CD4-positive, CD25-positive, alpha-beta regulatory T cell (primary cell): Measurements from ENCODE around the gene CDK9. TPM values are rescaled to one million over a fixed set of nuclear protein-coding genes. Genes with fewer than 3 reads are reported as not detected.
A peak's percentile ranks its signal among the peaks of the same experiment; 100 is the strongest.

Experiments
- ATAC-seq, 2 donors: fragments of 150-1000 bp; cut with Tn5 transposase; one replicate each; pipeline ENCODE4 v1.10.0; 2021; ENCODE audit warnings: low read depth in 2 of 2, moderate number of reproducible peaks in 2 of 2, moderate library complexity in 1 of 2
- DNase-seq, 3 donors: peaks; one replicate each; pipeline versions ENCODE4 v3.0.0 to v3.0.0-alpha.2; 2012 to 2022; ENCODE audit warnings: mixed read lengths in 1 of 3
- H3K27ac ChIP-seq: one replicate; pipeline ENCODE4 v1.7.0; 2013; ENCODE audit warnings: mild to moderate bottlenecking, low read length; ENCODE audit not compliant: insufficient read depth, poor library complexity, severe bottlenecking
- H3K27me3 ChIP-seq: one replicate; pipeline ENCODE4 v1.7.0; 2013; ENCODE audit warnings: low read length; ENCODE audit not compliant: control insufficient read depth, insufficient read depth
- H3K36me3 ChIP-seq: one replicate; pipeline ENCODE4 v1.7.0; 2013; ENCODE audit warnings: mild to moderate bottlenecking, low read length, moderate library complexity; ENCODE audit not compliant: control insufficient read depth, insufficient read depth
- H3K4me1 ChIP-seq: 2 replicates; pipeline ENCODE4 v1.7.0; 2013; ENCODE audit warnings: mild to moderate bottlenecking, low read length; ENCODE audit not compliant: insufficient read depth, control insufficient read depth, poor library complexity, severe bottlenecking
- H3K4me3 ChIP-seq: one replicate; pipeline ENCODE4 v1.7.0; 2013; ENCODE audit warnings: low read depth, mild to moderate bottlenecking, low read length, moderate library complexity
- H3K9me3 ChIP-seq, 2 experiments: 1 replicate in 1 of 2; 2 replicates in 1 of 2; pipeline ENCODE4 v1.7.0; 2013; ENCODE audit warnings: low read length in 2 of 2, mild to moderate bottlenecking in 1 of 2, moderate library complexity in 1 of 2; ENCODE audit not compliant: control insufficient read depth in 2 of 2
- H3K27ac Mint-ChIP-seq, 3 donors: one replicate each; pipeline ENCODE4 v1.8.0; 2020 to 2022; ENCODE audit warnings: mild to moderate bottlenecking in 3 of 3, mixed read lengths in 3 of 3, moderate library complexity in 2 of 3
- H3K27me3 Mint-ChIP-seq: one replicate; pipeline ENCODE4 v1.8.0; 2022; ENCODE audit warnings: mild to moderate bottlenecking, mixed read lengths
- H3K36me3 Mint-ChIP-seq: one replicate; pipeline ENCODE4 v1.8.0; 2020; ENCODE audit warnings: mixed read lengths
- H3K4me1 Mint-ChIP-seq, 4 donors: one replicate each; pipeline ENCODE4 v1.8.0; 2020 to 2022; ENCODE audit warnings: mixed read lengths in 4 of 4, mild to moderate bottlenecking in 1 of 4
- H3K4me3 Mint-ChIP-seq, 4 donors: one replicate each; pipeline ENCODE4 v1.8.0; 2020 to 2022; ENCODE audit warnings: mild to moderate bottlenecking in 4 of 4, mixed read lengths in 4 of 4, moderate library complexity in 3 of 4
- H3K9me3 Mint-ChIP-seq, 7 donors: one replicate each; pipeline ENCODE4 v1.8.0; 2020 to 2022; ENCODE audit warnings: mixed read lengths in 7 of 7, mild to moderate bottlenecking in 3 of 7, moderate library complexity in 2 of 7
- polyA plus RNA-seq, 4 donors: library from polyadenylated mRNA; unstranded; fragments of 300-500 nt; fragmentation: Illumina TruSeq; gene quantifications; one replicate each; pipeline ENCODE4 v1.2.3, GENCODE V29; 2021
- total RNA-seq: library from RNA; stranded (reverse); gene quantifications from one replicate; pipeline ENCODE4 v1.2.3, GENCODE V29; 2022

The CDK9 gene
- total and polyA plus RNA-seq, 5 donors from 2014 or later: 43.3 to 89.3 (median 55.5) TPM

DNA sequence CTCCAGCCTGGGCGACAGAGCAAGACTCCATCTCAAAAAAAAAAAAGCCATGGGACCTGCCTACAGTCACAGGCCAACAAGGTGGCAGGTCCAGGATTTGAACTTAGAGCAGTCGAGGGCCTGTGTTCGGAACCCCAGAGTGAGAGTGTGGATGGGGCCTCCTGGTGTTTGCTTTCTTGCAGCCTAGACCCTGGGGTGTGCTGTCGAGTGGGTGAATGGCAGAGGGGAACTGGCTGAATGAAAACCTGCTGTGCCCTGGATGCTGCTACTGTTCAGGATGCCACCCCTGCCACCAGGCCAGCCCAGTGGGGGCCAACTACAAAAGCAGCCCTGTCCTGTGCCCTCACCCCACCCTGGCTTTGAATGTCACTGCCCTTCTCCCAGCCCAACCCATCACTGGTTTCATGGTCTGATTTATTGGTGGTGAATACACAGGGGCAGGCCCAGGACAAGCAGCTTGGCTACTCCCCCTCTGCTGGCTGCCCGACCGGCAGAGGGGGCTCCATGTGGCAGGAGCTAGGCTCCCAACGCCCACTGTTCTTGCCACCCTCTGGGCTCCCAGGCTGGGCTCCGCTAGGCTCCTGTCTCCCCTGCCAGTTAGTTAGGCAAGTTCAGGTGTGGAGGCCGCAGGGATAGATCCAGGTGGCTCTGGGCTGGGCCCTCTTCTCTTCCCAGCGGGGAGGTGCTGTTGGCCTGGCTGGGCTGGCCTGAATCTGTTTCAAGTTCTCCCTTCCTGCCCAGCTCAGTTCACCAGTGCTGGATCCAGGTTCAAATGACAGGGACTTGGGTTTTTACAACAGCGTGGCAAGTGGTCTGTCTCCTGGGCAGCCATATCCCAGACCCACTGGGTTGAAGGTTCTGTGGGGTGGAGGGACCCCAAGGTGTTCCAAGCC lies 29.0 kb downstream of the CDK9 start:
- Histone ChIP-seq H3K4me3 (no peak overlapping the region), H3K4me1 (no peaks in the 10 kb centered on the region), H3K9me3 (no peaks in the 10 kb centered on the region), H3K36me3 (peaks cover 45% of the 10 kb centered on the region), H3K27ac (no peak overlapping the region), H3K27me3 (no peaks in the 10 kb centered on the region)
- peaks cover 0 to 4% (median 1%) of the 10 kb centered on the region in 4 donors for H3K4me1 Mint-ChIP-seq
- no peaks in the 10 kb centered on the region for H3K27me3 Mint-ChIP-seq
- H3K27ac Mint-ChIP-seq: no peak overlapping the region
- ATAC-seq: no peak
- DNase-seq: no peak
- H3K4me3 Mint-ChIP-seq: no peak overlapping the region
- peaks cover 10% of the 10 kb centered on the region for H3K36me3 Mint-ChIP-seq
- H3K9me3 Mint-ChIP-seq: no peaks in the 10 kb centered on the region

DNA sequence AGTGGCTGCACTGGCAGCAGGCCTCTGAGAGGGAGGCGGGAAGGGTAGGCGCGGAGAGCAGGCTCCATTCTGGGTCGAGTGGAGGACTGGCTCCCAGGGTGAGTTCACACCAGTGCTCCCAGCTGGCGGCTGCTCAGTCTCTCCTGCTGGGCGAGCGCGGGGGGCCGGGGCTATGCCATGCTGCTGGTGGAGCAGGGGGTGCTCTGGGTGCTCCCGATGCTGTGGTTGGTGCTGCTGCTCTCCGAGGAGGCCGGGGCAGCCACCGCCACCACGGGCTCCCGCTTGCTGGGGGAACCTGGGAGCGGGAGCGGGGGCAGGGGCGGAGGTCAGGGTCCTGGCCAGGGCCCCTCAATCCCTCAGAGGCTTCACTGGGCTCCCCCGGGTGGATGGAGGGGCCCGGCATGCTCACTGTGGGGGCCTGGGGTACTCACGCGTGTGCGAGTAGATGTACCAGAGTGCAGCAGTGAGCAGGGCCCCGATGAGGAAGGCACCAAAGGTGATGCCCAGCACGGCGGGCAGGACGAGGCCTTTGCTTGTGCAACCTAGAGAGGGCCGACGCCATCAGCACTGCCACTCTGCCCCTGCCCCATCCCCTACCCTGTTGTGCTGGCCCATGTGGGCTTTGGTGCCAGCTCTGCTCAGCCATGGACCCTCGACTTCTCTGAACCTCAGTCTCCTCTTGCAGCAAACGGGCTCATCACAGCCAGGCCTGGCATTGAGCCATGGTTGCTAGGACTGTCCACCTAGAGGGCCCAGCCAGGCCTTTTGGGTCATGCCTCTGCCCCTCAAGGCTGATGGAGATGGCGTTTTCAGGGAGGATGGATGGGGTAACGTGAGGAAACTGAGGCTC lies 29.9 kb downstream of the CDK9 start:
- no peaks in the 10 kb centered on the region for H3K4me1 ChIP-seq
- DNase-seq: no peak
- H3K27ac ChIP-seq: no peak overlapping the region
- Mint-ChIP-seq H3K9me3 (no peaks in the 10 kb centered on the region), H3K27ac (no peak overlapping the region), H3K27me3 (no peaks in the 10 kb centered on the region), H3K4me1 (peaks cover 0 to 4% (median 1%) of the 10 kb centered on the region in 4 donors), H3K4me3 (no peak overlapping the region), H3K36me3 (peaks cover 10% of the 10 kb centered on the region)
- H3K4me3 ChIP-seq: no peak overlapping the region
- H3K36me3 ChIP-seq: peaks cover 38% of the 10 kb centered on the region
- no peaks in the 10 kb centered on the region for H3K27me3 ChIP-seq
- H3K9me3 ChIP-seq: no peaks in the 10 kb centered on the region
- ATAC-seq: no peak

DNA sequence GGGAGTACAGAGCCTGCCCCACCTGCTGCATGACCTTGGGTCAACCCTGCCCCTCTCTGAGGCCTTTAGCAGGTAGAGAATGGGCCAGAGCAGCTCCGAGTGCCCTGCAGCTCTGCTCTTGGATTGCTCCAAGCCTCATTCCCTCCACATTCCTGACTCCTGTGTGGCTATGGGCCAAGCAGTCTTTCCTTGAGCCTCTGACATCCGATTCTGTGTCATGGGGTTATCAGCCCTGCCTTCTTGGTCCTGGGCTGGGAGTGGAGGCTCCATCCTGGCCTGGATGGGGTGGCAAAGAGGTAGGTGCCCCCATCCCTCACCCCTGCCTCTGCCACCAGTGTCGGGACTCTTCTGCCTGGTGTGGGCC lies 30.5 kb downstream of the CDK9 start:
- Mint-ChIP-seq H3K9me3 (no peaks in the 10 kb centered on the region), H3K27me3 (no peaks in the 10 kb centered on the region), H3K27ac (no peak overlapping the region), H3K4me3 (no peak overlapping the region), H3K36me3 (peaks cover 10% of the 10 kb centered on the region), H3K4me1 (peaks cover 0 to 4% (median 1%) of the 10 kb centered on the region in 4 donors)
- no peak for ATAC-seq
- H3K9me3 ChIP-seq: no peaks in the 10 kb centered on the region
- DNase-seq: no peak
- H3K4me1 ChIP-seq: no peaks in the 10 kb centered on the region
- H3K27ac ChIP-seq: no peak overlapping the region
- no peak overlapping the region for H3K4me3 ChIP-seq
- H3K27me3 ChIP-seq: no peaks in the 10 kb centered on the region
- peaks cover 36% of the 10 kb centered on the region for H3K36me3 ChIP-seq

- no peaks in the 10 kb centered on the region for H3K27me3 Mint-ChIP-seq
- no peak for DNase-seq
- H3K27ac Mint-ChIP-seq: peak overlapping the region in 1 of 3 donors; percentile 36
- Histone ChIP-seq H3K27ac (no peak overlapping the region), H3K9me3 (no peaks in the 10 kb centered on the region), H3K4me1 (no peaks in the 10 kb centered on the region), H3K27me3 (no peaks in the 10 kb centered on the region), H3K36me3 (peaks cover 36% of the 10 kb centered on the region), H3K4me3 (no peak overlapping the region)
- H3K4me1 Mint-ChIP-seq: peaks cover 0 to 4% (median 1%) of the 10 kb centered on the region in 4 donors
- no peak for ATAC-seq
- H3K9me3 Mint-ChIP-seq: no peaks in the 10 kb centered on the region
- no peak overlapping the region for H3K4me3 Mint-ChIP-seq
- peaks cover 10% of the 10 kb centered on the region for H3K36me3 Mint-ChIP-seq
Observed at GRCh38 chr9:127816728-127817127, 30.9 kb downstream of the CDK9 start.

- ATAC-seq: no peak
- H3K4me3 Mint-ChIP-seq: peak overlapping the region in 1 of 4 donors; percentile 44
- Histone ChIP-seq H3K27me3 (no peaks in the 10 kb centered on the region), H3K4me1 (no peaks in the 10 kb centered on the region), H3K4me3 (no peak overlapping the region), H3K36me3 (peaks cover 26% of the 10 kb centered on the region), H3K9me3 (no peaks in the 10 kb centered on the region), H3K27ac (no peak overlapping the region)
- peaks cover 10% of the 10 kb centered on the region for H3K36me3 Mint-ChIP-seq
- no peaks in the 10 kb centered on the region for H3K9me3 Mint-ChIP-seq
- H3K27me3 Mint-ChIP-seq: no peaks in the 10 kb centered on the region
- no peak for DNase-seq
- H3K4me1 Mint-ChIP-seq: peaks cover 0 to 4% (median 1%) of the 10 kb centered on the region in 4 donors
- H3K27ac Mint-ChIP-seq: peak overlapping the region in 1 of 3 donors; percentile 36
Observed at GRCh38 chr9:127817881-127818434, 32.1 kb downstream of the CDK9 start.

- DNase-seq (no peak), ATAC-seq (no peak)
- Mint-ChIP-seq H3K27me3 (no peaks in the 10 kb centered on the region), H3K4me1 (peaks cover 0 to 4% (median 1%) of the 10 kb centered on the region in 4 donors), H3K9me3 (no peaks in the 10 kb centered on the region), H3K36me3 (peaks cover 10% of the 10 kb centered on the region), H3K27ac (peak overlapping the region in 1 of 3 donors; percentile 74), H3K4me3 (peak overlapping the region in 1 of 4 donors; percentile 44)
- no peaks in the 10 kb centered on the region for H3K9me3 ChIP-seq
- no peaks in the 10 kb centered on the region for H3K4me1 ChIP-seq
- H3K36me3 ChIP-seq: peaks cover 20% of the 10 kb centered on the region
- H3K27me3 ChIP-seq: no peaks in the 10 kb centered on the region
- no peak overlapping the region for H3K27ac ChIP-seq
- H3K4me3 ChIP-seq: no peak overlapping the region
Observed at GRCh38 chr9:127818574-127818973, 32.7 kb downstream of the CDK9 start.

- no peak overlapping the region for H3K27ac ChIP-seq
- no peak overlapping the region for H3K4me3 ChIP-seq
- H3K27me3 Mint-ChIP-seq: no peaks in the 10 kb centered on the region
- peaks cover 5% of the 10 kb centered on the region for H3K36me3 ChIP-seq
- H3K4me3 Mint-ChIP-seq: no peak overlapping the region
- H3K36me3 Mint-ChIP-seq: peaks cover 10% of the 10 kb centered on the region
- ATAC-seq (no peak), DNase-seq (no peak)
- H3K27me3 ChIP-seq: no peaks in the 10 kb centered on the region
- H3K27ac Mint-ChIP-seq: no peak overlapping the region
- peaks cover 0 to 4% (median 1%) of the 10 kb centered on the region in 4 donors for H3K4me1 Mint-ChIP-seq
- H3K9me3 ChIP-seq: no peaks in the 10 kb centered on the region
- no peaks in the 10 kb centered on the region for H3K4me1 ChIP-seq
- H3K9me3 Mint-ChIP-seq: no peaks in the 10 kb centered on the region
Observed at GRCh38 chr9:127822108-127822507, 36.3 kb downstream of the CDK9 start.
